Measurements from ENCODE around the gene SORCS2.

SORCS2 gene

DNA sequence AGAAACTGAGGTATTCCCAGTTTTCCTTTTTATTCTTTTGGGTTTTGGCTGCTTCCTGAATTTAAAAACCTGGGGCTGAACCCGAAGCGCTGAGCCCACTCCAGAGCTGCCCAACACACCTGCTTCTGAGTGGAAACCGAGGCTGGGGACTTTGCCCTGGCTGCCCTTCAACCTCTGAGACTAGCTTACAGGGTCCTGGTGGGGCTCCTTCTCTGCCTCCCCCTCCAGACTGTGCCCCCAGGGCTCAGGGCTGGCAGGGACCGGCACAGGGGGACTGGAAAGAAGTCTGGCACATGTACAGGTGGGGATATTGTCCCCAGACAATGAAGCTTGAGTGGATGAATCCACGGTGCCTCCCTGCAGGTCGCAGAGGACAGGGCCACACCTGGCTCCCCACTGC, 482.8 kb downstream of the SORCS2 start:
- H3K9me3 Mint-ChIP-seq, result no peaks in the 10 kb centered on the region
- H3K27ac Mint-ChIP-seq, result no peak overlapping the region
- no peaks in the 10 kb centered on the region for H3K36me3 Mint-ChIP-seq (ENCODE audit: low read depth)
- H3K4me3 Mint-ChIP-seq, result no peak overlapping the region
- intact Hi-C loops (cut with micrococcal nuclease), result no loop called here
- peaks cover 20% of the 10 kb centered on the region for H3K27me3 Mint-ChIP-seq
- H3K4me1 Mint-ChIP-seq (ENCODE audit: low read depth), result peaks cover 24% of the 10 kb centered on the region

DNA sequence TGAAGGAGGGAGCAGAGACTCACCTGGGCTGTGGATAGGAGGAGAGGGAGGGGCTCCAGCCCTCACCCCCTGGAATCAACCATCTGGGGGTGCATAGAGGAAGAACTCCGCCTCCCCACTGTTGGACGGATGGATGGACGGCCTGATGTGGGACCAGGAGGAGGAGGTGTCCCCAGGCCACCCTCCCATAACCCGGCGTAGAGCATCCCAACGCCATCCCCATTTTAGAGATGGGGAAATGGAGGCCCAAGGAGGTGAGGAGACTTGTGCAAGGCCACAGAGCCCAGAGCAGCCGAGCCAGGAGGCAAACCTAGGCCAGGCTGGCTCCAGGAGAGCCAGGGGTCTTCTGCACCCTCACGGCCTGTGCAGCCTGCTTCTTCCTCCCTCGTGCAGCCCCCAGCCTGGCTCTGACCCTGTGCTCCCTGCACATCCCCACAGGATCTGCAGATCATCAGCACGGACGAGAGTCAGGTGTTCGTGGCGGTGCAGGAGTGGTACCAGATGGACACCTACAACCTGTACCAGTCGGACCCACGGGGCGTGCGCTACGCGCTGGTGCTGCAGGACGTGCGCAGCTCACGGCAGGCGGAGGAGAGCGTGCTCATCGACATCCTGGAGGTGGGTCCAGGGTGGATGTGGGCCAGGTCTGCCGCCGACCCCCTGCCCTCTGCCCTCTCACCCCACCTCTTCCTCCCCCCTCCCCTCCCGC, 483.4 kb downstream of the SORCS2 start:
- Mint-ChIP-seq H3K9me3 (no peaks in the 10 kb centered on the region), H3K36me3 (ENCODE audit: low read depth) (no peaks in the 10 kb centered on the region), H3K4me1 (ENCODE audit: low read depth) (peaks cover 24% of the 10 kb centered on the region), H3K27ac (no peak overlapping the region), H3K4me3 (no peak overlapping the region), H3K27me3 (peaks cover 22% of the 10 kb centered on the region)
- intact Hi-C loops (cut with micrococcal nuclease), result no loop called here

DNA sequence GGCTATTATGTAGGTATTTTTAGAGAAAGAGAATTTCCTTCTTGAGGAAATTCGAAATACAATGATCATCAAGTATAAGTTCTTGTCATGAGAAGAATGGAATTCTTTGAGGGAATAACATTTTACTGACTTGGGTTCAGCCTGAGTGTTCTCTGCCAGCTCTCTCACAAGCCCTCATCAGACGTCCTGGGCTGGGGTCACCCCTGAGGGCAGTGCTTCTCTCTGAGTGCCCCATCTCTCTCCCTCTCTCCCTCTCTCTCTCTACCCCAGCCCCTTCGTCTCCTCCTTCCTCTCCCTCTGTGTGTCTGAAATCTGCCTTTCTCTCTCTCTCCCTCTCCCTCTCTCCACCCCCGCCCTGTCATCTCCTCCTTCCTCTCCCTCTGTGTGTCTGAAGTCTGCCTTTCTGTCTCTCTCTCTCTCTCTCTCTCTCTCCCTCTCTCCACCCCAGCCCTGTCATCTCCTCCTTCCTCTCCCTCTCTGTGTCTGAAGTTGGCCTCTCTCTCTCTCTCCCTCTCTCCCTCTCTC, 484.1 kb downstream of the SORCS2 start:
- peak overlapping the region; percentile 20 for H3K27ac Mint-ChIP-seq
- no peaks in the 10 kb centered on the region for H3K9me3 Mint-ChIP-seq
- H3K36me3 Mint-ChIP-seq (ENCODE audit: low read depth), result no peaks in the 10 kb centered on the region
- peaks cover 22% of the 10 kb centered on the region for H3K27me3 Mint-ChIP-seq
- H3K4me1 Mint-ChIP-seq (ENCODE audit: low read depth), result peaks cover 24% of the 10 kb centered on the region
- H3K4me3 Mint-ChIP-seq, result no peak overlapping the region
- intact Hi-C loops (cut with micrococcal nuclease), result no loop called here

DNA sequence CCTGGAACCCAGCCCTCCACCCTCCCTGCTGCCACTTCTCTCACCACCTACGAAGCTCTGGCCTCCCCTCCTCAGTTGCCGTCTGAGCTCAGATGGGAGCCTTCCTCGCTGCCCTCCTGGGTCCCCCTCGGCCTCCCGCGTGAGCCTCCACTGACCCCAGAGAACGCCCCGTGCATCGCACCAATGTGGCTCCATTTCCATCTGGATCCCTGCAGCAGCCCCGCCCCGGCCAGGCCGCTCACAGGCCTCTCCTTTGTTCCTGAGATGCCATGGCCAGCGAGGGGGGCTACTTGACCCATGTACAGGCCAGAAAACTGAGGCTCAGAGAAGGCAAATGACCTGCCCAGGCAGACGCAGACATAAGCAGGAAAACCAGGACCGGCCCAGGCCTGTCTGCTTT, 484.7 kb downstream of the SORCS2 start:
- Mint-ChIP-seq H3K27me3 (peaks cover 22% of the 10 kb centered on the region), H3K27ac (peak overlapping the region; percentile 20), H3K36me3 (ENCODE audit: low read depth) (no peaks in the 10 kb centered on the region), H3K4me1 (ENCODE audit: low read depth) (peaks cover 24% of the 10 kb centered on the region), H3K4me3 (no peak overlapping the region), H3K9me3 (no peaks in the 10 kb centered on the region)
- intact Hi-C loops (cut with micrococcal nuclease), result no loop called here

DNA sequence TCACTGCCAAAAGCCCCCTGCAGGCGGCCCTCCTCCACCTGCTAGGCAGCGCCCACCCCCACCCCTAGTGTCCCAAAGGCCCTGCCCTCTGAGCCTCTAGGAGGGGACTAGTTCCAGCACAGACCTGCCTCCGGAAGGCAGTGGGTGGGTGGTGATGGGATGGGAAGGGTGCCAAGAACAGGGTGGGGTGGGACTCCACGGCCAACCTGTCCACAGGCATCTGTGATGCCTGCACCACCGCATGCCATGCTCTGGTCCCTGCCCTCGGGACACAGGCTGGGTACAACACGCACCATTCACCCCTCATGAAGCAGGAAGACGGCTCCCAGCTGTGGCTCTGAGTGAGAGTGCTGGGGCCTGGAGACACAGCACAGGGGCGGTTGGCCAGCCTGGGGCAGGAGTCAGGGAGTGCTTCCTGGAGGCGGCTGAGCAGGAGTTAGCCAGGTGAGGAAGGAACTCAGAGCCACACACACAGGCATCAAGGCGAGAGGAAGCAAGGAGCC, 485.5 kb downstream of the SORCS2 start:
- Mint-ChIP-seq H3K4me1 (ENCODE audit: low read depth) (peaks cover 19% of the 10 kb centered on the region), H3K27ac (no peak overlapping the region), H3K4me3 (no peak overlapping the region), H3K27me3 (peaks cover 22% of the 10 kb centered on the region), H3K9me3 (peaks cover 5% of the 10 kb centered on the region), H3K36me3 (ENCODE audit: low read depth) (no peaks in the 10 kb centered on the region)
- intact Hi-C loops (cut with micrococcal nuclease), result no loop called here

DNA sequence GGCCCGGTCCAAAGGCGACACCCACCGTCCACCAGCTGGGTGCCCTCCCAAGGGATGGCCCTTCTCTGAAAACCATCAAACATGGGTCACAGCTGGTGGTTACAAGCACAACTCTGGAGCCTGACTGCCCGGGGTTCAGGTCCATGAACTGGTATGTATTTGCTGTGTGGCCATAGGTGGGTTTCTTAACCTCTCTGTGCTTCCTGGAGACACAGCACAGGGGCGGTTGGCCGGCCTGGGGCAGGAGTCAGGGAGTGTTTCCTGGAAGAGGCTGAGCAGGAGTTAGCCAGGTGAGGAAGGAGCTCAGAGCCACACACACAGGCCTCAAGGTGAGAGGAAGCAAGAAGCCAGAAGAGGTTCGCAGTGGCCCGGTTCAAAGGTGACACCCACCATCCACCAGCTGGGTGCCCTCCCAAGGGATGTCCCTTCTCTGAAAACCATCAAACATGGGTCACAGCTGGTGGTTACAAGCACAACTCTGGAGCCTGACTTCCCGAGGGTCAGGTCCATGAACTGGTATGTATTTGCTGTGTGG, 486.0 kb downstream of the SORCS2 start:
- H3K4me1 Mint-ChIP-seq (ENCODE audit: low read depth), result peaks cover 16% of the 10 kb centered on the region
- H3K27ac Mint-ChIP-seq, result no peak overlapping the region
- H3K27me3 Mint-ChIP-seq, result peaks cover 24% of the 10 kb centered on the region
- H3K4me3 Mint-ChIP-seq, result no peak overlapping the region
- H3K9me3 Mint-ChIP-seq, result peaks cover 10% of the 10 kb centered on the region
- intact Hi-C loops (cut with micrococcal nuclease), result no loop called here
- no peaks in the 10 kb centered on the region for H3K36me3 Mint-ChIP-seq (ENCODE audit: low read depth)

DNA sequence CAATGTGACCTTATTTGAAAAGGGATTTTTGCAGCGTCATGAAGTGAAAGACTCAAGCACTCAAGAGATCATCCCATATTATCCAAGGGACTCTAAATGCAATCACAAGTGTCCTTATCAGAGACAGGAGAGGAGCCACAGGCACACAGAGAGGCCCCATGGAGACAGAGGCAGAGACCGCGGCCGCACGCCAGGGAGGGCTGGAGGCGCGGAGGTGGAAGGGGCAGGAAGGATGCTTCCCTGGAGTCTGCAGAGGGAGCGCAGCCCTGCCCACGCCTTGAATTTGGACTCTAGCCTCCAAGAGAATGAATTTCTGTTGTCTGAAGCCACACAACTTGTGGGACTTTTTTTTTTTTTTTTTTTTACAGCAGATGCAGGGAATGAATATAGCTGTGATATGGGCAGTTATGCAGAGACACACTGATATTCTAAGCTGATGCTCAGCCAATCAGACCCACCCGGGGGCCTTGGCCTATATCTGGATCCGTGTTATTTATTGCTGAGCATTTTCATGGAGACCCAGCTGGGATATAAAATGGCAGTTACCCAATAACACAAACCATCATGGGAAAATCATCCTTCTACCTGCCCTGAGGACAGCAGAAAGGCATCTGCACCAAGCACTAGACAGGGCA, 487.2 kb downstream of the SORCS2 start:
- H3K27me3 Mint-ChIP-seq, result peaks cover 24% of the 10 kb centered on the region
- no peaks in the 10 kb centered on the region for H3K36me3 Mint-ChIP-seq (ENCODE audit: low read depth)
- peaks cover 7% of the 10 kb centered on the region for H3K4me1 Mint-ChIP-seq (ENCODE audit: low read depth)
- no peak overlapping the region for H3K27ac Mint-ChIP-seq
- intact Hi-C loops (cut with micrococcal nuclease), result no loop called here
- peaks cover 13% of the 10 kb centered on the region for H3K9me3 Mint-ChIP-seq
- no peak overlapping the region for H3K4me3 Mint-ChIP-seq

DNA sequence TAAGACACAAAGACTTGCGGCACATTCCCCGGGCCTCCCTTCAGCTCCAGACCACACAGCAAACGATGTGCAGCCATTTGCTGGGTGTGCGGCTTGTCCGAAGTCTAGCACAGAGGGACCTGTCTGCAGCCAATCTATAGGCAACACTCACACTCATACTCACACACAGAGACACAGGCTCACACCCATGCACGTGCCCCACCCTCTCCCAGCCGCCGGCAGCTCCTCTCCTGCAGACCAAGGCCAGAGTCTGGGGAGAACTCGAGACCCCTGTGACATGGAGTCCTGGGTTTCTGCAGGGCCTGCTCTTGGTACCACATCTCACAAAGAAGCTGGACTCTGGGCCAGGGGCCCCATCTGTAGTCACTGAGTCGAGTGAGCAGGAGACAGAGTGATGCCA, 487.8 kb downstream of the SORCS2 start:
- Mint-ChIP-seq H3K4me3 (no peak overlapping the region), H3K4me1 (ENCODE audit: low read depth) (peaks cover 7% of the 10 kb centered on the region), H3K27ac (no peak overlapping the region), H3K36me3 (ENCODE audit: low read depth) (no peaks in the 10 kb centered on the region), H3K27me3 (peaks cover 24% of the 10 kb centered on the region), H3K9me3 (peaks cover 13% of the 10 kb centered on the region)
- intact Hi-C loops (cut with micrococcal nuclease), result no loop called here

DNA sequence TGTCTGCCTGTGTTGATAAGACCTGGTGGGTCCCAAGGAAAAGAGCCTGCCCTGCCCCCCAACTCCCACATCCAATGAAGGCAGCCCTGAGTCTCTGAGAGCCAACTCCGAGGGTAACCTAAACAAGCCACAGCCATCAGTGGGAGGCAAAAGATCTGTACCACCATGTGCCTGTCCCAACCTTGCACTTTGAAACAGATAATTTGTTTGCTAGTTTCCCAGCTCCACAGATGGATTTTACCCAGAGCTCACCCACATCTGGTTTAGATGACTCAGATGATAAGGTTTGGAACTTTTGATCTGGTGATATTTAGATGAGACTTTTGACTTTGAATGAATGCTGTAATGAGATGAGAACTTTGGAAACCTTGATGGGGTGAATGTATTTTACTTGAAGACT, 488.4 kb downstream of the SORCS2 start:
- H3K4me3 Mint-ChIP-seq, result no peak overlapping the region
- peaks cover 7% of the 10 kb centered on the region for H3K4me1 Mint-ChIP-seq (ENCODE audit: low read depth)
- no peak overlapping the region for H3K27ac Mint-ChIP-seq
- H3K9me3 Mint-ChIP-seq, result peaks cover 13% of the 10 kb centered on the region
- no peaks in the 10 kb centered on the region for H3K36me3 Mint-ChIP-seq (ENCODE audit: low read depth)
- intact Hi-C loops (cut with micrococcal nuclease), result no loop called here
- peaks cover 21% of the 10 kb centered on the region for H3K27me3 Mint-ChIP-seq

DNA sequence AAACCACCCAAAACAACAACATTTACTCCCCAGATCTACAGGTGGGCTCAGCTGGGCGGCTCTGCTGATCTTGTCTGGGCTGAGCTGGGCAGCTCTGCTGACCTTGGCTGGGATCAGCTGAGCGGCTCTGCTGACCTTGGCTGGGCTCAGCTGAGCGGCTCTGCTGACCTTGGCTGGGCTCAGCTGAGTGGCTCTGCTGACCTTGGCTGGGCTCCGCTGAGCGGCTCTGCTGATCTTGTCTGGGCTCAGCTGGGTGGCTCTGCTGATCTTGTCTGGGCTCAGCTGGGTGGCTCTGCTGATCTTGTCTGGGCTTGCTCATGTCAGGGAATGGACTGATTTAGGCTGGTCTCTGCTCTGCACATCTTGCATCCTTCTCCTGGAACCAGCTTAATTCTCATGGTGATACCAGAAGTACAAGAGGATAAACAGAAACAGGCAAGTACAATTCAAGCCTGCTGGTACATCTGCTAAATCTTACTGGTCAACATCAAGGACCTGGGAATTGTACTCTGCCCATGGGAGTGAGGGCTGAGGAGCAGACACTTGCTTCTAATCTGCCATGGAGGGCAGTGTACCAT, 490.9 kb downstream of the SORCS2 start:
- H3K27me3 Mint-ChIP-seq, result peaks cover 10% of the 10 kb centered on the region
- intact Hi-C loops (cut with micrococcal nuclease), result no loop called here
- no peak overlapping the region for H3K4me3 Mint-ChIP-seq
- H3K27ac Mint-ChIP-seq, result no peak overlapping the region
- H3K36me3 Mint-ChIP-seq (ENCODE audit: low read depth), result no peaks in the 10 kb centered on the region
- peaks cover 13% of the 10 kb centered on the region for H3K9me3 Mint-ChIP-seq
- no peaks in the 10 kb centered on the region for H3K4me1 Mint-ChIP-seq (ENCODE audit: low read depth)

DNA sequence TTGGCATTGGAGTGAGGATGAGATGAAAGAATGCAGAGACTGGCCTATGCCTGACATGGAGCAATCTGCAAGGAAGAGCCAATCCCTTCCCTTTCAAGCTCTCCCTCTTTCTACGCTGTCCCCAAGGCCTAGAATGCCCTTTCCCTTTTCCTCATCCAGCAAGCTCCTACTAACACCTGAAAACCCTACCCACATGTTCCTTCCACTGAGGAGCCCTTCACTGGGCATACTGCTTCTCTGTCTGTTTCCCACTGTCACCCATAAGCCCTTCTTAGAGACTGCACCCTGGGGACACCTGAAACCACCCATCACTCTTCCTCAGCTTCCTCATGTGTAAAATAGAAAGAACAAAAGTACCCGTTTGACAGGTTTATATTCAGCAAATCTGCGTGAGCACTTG, 492.0 kb downstream of the SORCS2 start:
- Mint-ChIP-seq H3K4me1 (ENCODE audit: low read depth) (no peaks in the 10 kb centered on the region), H3K27me3 (peaks cover 8% of the 10 kb centered on the region), H3K27ac (no peak overlapping the region), H3K36me3 (ENCODE audit: low read depth) (no peaks in the 10 kb centered on the region), H3K9me3 (peaks cover 13% of the 10 kb centered on the region), H3K4me3 (no peak overlapping the region)
- intact Hi-C loops (cut with micrococcal nuclease), result no loop called here

DNA sequence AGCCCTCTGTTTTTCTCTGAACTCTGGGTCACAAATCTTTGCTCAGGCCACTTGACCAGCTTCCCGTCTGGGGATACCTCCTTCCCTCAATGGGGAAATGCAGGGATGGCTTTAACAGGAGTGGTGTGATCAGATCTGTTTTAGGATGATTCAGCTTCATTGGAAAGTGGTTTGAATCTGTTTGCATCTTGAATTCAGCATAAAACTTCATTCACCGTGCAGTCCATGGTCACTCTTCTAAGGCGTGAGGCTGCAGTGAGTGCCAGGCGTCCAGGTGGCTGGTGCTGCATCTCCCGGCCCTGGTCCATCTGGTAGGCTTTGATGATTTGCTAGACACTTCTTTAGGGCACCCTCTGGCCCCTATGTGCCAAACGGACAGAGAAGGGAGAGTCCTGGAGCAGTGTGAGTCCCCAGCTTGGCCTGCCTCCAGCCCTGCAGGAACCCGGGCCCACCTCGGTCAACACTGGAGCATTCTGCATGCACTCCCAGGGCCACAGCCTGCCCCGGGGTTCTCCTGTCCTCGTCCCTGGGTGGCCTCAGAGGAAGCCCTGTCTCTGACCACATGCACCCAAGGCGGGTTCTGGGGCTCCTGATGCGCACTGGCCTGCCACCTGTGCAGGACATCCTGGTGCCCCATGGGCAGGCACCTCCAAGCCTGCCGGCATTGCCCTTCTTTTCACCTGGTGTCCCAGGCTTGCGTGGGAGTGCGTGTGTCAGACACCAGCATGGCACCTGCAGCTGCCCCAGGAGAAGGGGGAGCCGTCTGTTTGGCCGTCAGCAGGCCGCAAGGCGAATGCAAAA, 493.9 kb downstream of the SORCS2 start:
- intact Hi-C loops (cut with micrococcal nuclease), result no loop called here
- H3K4me1 Mint-ChIP-seq (ENCODE audit: low read depth), result no peaks in the 10 kb centered on the region
- H3K4me3 Mint-ChIP-seq, result no peak overlapping the region
- H3K36me3 Mint-ChIP-seq (ENCODE audit: low read depth), result no peaks in the 10 kb centered on the region
- H3K27ac Mint-ChIP-seq, result no peak overlapping the region
- peaks cover 2% of the 10 kb centered on the region for H3K27me3 Mint-ChIP-seq
- peaks cover 13% of the 10 kb centered on the region for H3K9me3 Mint-ChIP-seq

DNA sequence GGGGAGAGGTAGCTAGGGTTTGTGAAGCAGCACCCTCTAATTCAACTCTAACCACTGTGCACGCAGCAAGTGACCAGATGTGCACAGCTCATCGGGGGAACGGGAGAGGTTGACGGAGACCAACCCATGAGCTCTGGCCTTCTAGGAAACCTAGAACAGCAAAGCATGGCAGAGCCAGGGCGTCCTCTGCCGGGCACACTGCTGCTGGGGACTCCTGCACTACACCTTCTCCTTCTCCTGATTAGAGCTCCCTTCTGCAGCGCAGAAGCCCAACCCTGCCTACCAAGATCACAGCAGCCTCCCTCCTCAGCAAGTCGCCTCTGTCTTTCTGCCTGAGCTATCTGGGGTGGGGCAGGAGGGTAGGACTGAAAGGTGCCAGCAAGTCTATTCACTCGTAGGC, 494.7 kb downstream of the SORCS2 start:
- Mint-ChIP-seq H3K36me3 (ENCODE audit: low read depth) (no peaks in the 10 kb centered on the region), H3K4me1 (ENCODE audit: low read depth) (no peaks in the 10 kb centered on the region), H3K27me3 (peaks cover 4% of the 10 kb centered on the region), H3K27ac (no peak overlapping the region), H3K9me3 (peaks cover 13% of the 10 kb centered on the region), H3K4me3 (no peak overlapping the region)
- intact Hi-C loops (cut with micrococcal nuclease), result no loop called here

All from dendritic cell treated with granulocyte-macrophage colony-stimulating factor and Interleukin-4, amounts not matched to agents 40 ng/mL and 50 ng/mL, for 4 days (primary cell).